GM08714 (cell line): ENCODE measurements around the gene DEPDC7.

Experiments used
- H3K4me3 ChIP-seq: fragments of 200-500 bp; sonication (Bioruptor generic); 2 replicates; pipeline ENCODE4 v1.5.1; 2014; ENCODE audit warnings: mild to moderate bottlenecking, low read length, inconsistent platforms
- ZNF274 ChIP-seq: IDR thresholded peaks from 2 replicates; pipeline ENCODE4 v1.6.1; 2012; ENCODE audit warnings: mild to moderate bottlenecking, low read depth, low read length

The DEPDC7 gene

GRCh38 chr11:33062137-33062536, 46.5 kb downstream of the DEPDC7 start:
- no peak overlapping the region for H3K4me3 ChIP-seq
- TF ChIP-seq ZNF274, result no peak

GRCh38 chr11:33063326-33063881, 47.7 kb downstream of the DEPDC7 start:
- no peak for TF ChIP-seq ZNF274
- H3K4me3 ChIP-seq, result no peak overlapping the region

- H3K4me3 ChIP-seq, result no peak overlapping the region
- TF ChIP-seq ZNF274, result no peak
These were observed 48.6 kb downstream of the DEPDC7 start for GRCh38 chr11:33064033-33064825.

GRCh38 chr11:33064866-33065265, 49.2 kb downstream of the DEPDC7 start:
- H3K4me3 ChIP-seq, result no peak overlapping the region
- no peak for TF ChIP-seq ZNF274

GRCh38 chr11:33065445-33066178, 49.9 kb downstream of the DEPDC7 start:
- H3K4me3 ChIP-seq, result no peak overlapping the region
- TF ChIP-seq ZNF274, result no peak

- H3K4me3 ChIP-seq, result no peak overlapping the region
- no peak for TF ChIP-seq ZNF274
These were observed 51.6 kb downstream of the DEPDC7 start for GRCh38 chr11:33067294-33067693.

GRCh38 chr11:33068611-33069340, 53.1 kb downstream of the DEPDC7 start:
- no peak overlapping the region for H3K4me3 ChIP-seq
- TF ChIP-seq ZNF274, result no peak

GRCh38 chr11:33072465-33072864, 56.8 kb downstream of the DEPDC7 start:
- no peak for TF ChIP-seq ZNF274
- H3K4me3 ChIP-seq, result no peak overlapping the region
